Measurements from ENCODE around the gene KLHL40.

The KLHL40 gene

DNA sequence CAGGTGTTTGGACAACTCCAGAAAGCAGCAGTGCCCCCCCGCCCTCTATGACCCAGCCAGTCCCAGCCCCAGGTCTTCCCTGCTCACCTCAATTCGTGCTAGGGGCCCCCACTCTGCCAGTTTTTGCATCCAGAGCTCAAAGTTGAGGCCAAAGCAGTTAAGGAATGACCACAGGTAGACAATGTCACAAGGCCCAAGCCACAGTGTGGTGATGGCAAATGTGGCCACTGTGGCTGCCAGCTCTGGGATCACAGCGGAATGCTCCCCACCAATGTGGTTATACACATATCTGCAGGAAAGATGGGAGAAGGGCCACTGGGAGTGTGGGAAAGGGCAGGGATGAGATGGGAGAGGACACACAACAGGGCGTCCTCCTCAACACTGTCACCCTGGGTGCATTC, 8.2 kb downstream of the KLHL40 start:
- no peaks in the 10 kb centered on the region for H3K9me3 ChIP-seq (ENCODE audit: low read length)
- peaks cover 15% of the 10 kb centered on the region for H3K27me3 ChIP-seq (ENCODE audit: insufficient read depth, low read length)
- no peaks in the 10 kb centered on the region for H3K4me1 ChIP-seq (ENCODE audit: insufficient read depth, low read length)
- no peaks in the 10 kb centered on the region for H3K36me3 ChIP-seq (ENCODE audit: insufficient read depth, low read length)
- no peak overlapping the region for H3K4me3 ChIP-seq (ENCODE audit: low read length)
- no peak overlapping the region for H2AFZ ChIP-seq (ENCODE audit: low read depth, low read length)

DNA sequence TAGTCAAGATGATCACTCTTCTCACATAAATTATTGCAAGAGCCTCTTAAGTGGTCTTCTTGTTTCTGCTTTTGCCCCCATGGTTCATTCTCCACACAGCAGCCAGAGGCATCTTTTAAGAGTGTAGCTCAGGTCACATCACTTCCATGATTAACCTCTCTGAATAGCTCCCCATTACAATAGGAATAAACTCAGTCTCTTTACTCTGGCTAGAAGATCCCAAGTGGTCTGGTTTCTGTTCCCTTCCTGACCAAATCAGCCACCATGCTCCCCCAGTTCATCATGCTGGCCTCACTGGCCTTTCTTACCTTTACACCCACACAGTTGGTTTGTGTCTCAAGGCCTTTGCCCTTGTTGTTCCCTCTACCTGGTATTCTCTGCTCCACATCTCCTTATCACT, 9.0 kb downstream of the KLHL40 start:
- H3K4me3 ChIP-seq (ENCODE audit: low read length), result no peak overlapping the region
- no peaks in the 10 kb centered on the region for H3K36me3 ChIP-seq (ENCODE audit: insufficient read depth, low read length)
- no peak overlapping the region for H2AFZ ChIP-seq (ENCODE audit: low read depth, low read length)
- peaks cover 22% of the 10 kb centered on the region for H3K27me3 ChIP-seq (ENCODE audit: insufficient read depth, low read length)
- H3K4me1 ChIP-seq (ENCODE audit: insufficient read depth, low read length), result no peaks in the 10 kb centered on the region
- no peaks in the 10 kb centered on the region for H3K9me3 ChIP-seq (ENCODE audit: low read length)

DNA sequence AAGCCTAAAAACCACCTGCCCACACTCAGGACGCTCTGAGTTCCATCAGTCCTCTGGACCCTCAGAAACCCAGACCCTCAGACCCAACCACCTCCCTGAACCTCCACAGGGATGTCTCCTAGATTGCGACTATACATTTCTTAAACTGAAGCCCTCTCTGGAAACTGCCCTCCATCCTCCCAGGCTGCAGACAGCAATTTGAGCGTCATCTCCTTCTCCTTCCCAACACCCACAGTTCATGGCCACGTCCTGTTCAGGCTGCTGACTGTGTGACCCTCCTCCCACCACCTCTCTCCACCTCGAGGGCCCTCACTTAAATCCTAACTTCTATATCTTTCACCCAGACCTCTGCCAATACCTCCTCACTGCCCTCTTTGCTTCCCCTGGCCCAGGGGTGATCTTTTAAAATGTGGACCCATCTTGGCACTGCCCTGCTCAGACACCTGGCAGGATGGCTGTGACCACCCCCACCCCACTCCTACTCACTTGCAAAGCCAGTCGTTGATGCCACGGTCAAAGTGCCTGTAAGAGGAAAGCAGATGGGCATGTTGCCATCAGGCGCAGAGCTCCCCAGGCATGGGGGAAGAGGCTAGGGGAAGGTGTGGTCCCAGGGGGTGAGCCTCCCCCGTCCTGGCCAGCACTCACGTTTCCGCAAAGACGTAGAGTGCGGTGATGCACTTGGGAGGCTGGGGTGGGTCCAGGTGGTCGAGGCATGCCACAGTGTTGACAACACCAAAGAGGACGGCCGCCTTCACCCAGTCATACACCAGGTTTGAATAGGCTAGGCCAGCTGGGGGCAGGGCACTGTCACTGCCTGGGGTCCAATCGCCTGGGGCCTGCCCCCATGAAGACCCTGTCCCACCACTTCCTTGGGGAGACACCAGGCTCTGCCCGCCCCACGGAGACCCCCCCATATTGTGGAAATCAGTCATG, 11.3 kb downstream of the KLHL40 start:
- H3K36me3 ChIP-seq (ENCODE audit: insufficient read depth, low read length), result no peaks in the 10 kb centered on the region
- H3K4me1 ChIP-seq (ENCODE audit: insufficient read depth, low read length), result no peaks in the 10 kb centered on the region
- no peaks in the 10 kb centered on the region for H3K9me3 ChIP-seq (ENCODE audit: low read length)
- no peak overlapping the region for H2AFZ ChIP-seq (ENCODE audit: low read depth, low read length)
- no peak overlapping the region for H3K4me3 ChIP-seq (ENCODE audit: low read length)
- peaks cover 30% of the 10 kb centered on the region for H3K27me3 ChIP-seq (ENCODE audit: insufficient read depth, low read length)

DNA sequence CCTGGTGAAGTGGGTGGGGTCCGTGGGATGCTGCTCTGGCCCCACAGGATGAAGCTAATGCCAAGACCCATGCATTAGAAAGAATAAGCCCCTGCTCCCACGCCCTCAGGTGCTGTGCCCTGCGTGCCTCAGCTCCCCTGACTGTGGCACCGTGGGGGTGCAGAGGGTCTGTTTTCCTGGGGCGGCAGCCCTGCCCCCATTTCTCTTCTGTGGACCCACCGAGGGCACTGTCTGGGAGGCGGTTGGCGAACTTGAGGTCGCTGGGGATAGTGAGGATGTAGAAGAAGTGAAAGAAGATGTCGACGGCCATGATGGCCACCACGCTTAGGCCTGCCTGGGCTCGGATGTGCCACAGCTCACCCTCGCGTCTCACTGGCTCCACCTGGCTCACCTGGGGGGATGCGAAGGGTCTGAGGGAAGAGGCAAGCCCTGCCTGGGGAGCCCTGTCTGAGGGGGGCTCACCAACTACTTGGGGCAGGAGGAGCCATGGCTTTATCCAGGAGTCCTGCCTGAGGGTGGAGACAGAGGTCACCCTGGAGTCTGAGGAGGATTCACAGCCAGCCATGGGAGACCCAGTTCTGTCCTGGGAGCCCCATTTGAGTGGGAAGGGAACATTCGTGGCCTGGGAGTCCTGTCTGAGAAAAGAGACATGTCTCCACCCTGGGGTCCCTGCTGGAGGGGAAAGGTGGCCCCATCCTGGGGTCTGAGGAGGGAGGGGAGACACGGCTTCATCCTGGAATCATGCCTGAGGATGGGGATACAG, 12.1 kb downstream of the KLHL40 start:
- Histone ChIP-seq H3K9me3 (ENCODE audit: low read length) (no peaks in the 10 kb centered on the region), H2AFZ (ENCODE audit: low read depth, low read length) (no peak overlapping the region), H3K4me3 (ENCODE audit: low read length) (no peak overlapping the region), H3K4me1 (ENCODE audit: insufficient read depth, low read length) (no peaks in the 10 kb centered on the region), H3K36me3 (ENCODE audit: insufficient read depth, low read length) (no peaks in the 10 kb centered on the region), H3K27me3 (ENCODE audit: insufficient read depth, low read length) (peaks cover 37% of the 10 kb centered on the region)

DNA sequence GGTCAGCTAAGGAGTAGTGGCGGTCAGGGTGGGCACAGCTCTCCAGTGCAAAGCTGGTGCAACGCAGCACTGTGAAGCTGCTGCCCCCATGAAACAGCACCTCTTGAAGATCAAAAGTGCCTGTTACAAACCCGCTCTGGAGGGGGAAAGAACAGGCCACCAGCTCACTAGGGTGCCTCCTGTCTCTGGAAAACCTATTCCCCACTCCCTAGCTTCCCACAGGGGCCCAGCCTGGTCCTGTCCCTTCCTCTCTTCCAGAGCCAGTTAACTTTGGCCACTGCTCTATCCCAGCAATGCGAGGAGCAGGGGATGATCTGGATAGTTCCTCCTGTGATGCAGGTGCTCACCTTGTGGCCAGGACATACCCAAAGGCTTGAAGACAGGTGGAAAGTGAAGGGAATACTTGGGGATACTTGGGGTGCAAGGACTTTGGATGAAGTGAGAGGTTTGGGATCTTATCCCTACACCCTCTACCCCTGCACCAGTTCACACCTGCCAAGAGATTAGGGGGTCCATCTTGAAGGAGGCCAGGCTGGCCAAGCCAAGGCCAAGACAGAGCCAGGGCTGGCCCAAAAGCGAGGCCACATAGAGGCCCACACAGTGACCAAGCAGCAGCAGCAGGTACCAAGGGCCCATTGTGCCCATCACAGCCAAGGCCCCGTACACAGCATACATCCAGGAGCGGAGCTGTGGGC, 13.0 kb downstream of the KLHL40 start:
- H3K27me3 ChIP-seq (ENCODE audit: insufficient read depth, low read length), result peaks cover 44% of the 10 kb centered on the region
- no peaks in the 10 kb centered on the region for H3K4me1 ChIP-seq (ENCODE audit: insufficient read depth, low read length)
- H3K9me3 ChIP-seq (ENCODE audit: low read length), result no peaks in the 10 kb centered on the region
- H3K4me3 ChIP-seq (ENCODE audit: low read length), result no peak overlapping the region
- H2AFZ ChIP-seq (ENCODE audit: low read depth, low read length), result no peak overlapping the region
- no peaks in the 10 kb centered on the region for H3K36me3 ChIP-seq (ENCODE audit: insufficient read depth, low read length)

DNA sequence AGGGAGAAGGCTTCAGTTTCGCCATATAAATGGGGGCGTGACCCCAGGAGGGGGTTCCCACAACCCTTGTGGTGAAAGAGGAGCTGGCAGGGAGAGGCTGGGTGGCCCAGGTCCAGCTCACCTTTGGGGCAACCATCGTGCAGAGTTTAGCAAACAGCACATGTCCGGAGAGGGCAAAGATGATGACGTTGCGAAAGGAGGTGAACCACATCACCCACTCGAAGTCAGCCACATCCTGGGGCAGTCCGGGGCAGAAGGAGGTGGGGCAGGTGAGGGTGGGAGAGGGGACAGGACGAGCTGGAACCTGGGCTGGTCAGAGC, 13.5 kb downstream of the KLHL40 start:
- Histone ChIP-seq H2AFZ (ENCODE audit: low read depth, low read length) (no peak overlapping the region), H3K9me3 (ENCODE audit: low read length) (no peaks in the 10 kb centered on the region), H3K27me3 (ENCODE audit: insufficient read depth, low read length) (peaks cover 44% of the 10 kb centered on the region), H3K4me1 (ENCODE audit: insufficient read depth, low read length) (no peaks in the 10 kb centered on the region), H3K4me3 (ENCODE audit: low read length) (no peak overlapping the region), H3K36me3 (ENCODE audit: insufficient read depth, low read length) (no peaks in the 10 kb centered on the region)

DNA sequence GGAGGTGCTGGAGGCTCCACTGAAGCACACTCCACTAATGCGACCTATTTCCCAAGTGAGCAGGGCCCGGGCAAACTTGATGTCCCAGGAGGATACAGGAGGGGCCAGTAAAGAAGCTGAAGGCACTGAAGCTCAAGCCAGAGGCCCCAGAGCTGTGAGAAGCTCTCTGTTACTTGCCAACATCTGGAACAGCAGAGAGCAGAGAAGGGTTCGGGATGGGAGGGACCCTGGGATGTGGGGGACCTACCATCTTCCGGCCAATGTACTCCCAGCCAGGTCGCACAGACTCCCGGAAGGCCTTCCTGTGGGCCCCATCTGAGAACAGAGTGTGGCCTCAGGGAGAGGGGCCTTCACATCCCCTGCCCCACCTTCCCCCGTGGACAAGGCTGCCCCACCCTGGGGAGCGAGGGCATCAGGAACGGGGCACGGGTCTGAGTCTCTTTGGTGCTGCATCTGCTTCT, 14.2 kb downstream of the KLHL40 start:
- H3K27me3 ChIP-seq (ENCODE audit: insufficient read depth, low read length), result peaks cover 44% of the 10 kb centered on the region
- H3K4me1 ChIP-seq (ENCODE audit: insufficient read depth, low read length), result no peaks in the 10 kb centered on the region
- no peaks in the 10 kb centered on the region for H3K36me3 ChIP-seq (ENCODE audit: insufficient read depth, low read length)
- no peak overlapping the region for H3K4me3 ChIP-seq (ENCODE audit: low read length)
- no peaks in the 10 kb centered on the region for H3K9me3 ChIP-seq (ENCODE audit: low read length)
- H2AFZ ChIP-seq (ENCODE audit: low read depth, low read length), result no peak overlapping the region

DNA sequence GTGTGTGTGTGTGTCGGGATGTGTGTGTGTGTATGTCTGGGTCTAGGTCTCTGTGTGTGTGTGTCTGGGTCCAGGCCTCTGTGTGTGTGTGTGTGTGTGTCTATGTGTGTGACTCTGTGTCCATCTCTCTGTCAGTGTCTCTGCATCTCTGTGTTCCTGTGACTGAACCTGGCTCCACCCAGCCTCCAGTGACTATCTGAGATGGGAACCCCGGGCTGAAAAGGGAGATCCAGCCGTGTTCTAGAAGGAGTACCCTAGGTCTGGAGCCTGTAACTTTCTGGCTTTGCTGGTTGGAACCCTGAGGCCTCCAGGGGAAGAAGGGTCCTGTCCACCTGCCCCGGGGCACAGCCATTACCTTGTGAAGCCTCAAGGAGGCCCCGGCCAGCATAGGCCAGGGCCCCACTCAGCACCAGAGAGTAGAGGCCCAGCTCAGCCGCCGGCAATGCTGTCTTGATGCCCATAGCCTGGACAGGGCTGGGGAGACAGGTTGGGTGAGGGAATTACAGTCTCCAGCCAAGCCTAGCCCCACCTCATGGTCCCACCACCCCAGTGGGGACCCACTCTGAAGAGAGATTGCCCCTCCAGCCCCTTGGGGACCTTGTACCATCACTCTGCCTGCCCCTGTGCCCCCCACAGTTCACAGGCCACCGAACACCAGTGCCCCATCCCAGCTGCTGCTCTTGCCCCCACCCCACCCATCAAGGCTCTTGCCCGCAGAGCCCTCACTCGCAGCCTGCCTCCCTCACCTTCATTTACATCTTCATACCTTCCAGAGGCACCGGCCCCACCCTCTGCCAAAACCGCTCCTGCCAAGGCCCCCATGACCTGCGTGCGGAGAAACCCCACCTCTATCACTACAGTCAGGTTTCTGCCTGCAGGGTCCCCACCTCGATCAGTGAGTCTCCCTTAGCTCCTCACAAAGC, 15.3 kb downstream of the KLHL40 start:
- H3K9me3 ChIP-seq (ENCODE audit: low read length), result no peaks in the 10 kb centered on the region
- no peaks in the 10 kb centered on the region for H3K36me3 ChIP-seq (ENCODE audit: insufficient read depth, low read length)

DNA sequence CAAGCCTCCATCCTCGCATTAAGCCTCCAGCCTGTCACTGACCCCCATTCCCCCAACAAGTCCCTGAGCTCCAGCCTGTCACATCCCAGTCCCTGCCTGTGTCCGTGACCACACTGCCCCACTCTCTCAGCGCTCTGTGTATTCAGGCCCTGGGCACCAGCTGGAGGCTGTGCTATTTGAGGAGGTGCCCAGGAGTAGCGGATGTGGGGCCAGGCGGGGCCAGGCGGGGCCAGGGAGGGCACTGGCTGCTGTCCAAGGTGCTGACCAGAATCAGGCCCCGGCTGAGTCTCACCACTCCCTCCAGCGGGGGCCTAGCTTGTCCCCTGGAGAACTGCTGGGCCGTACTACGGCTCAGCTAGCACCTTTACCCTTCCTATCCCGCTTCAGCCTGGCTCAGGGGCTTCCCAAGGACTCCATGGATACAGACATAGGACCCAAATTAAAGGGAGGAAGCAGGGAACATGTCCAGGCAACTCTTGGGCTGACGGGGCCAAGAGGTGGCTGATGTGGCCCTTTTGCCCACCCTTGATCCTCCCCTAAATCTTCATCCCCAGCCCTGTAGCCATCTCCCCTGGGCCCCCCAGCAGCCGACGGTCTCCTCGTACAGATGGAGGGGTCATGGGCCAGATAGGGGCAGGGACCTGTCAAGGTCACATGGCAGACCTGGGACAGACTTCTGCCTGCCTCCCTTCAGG, 16.2 kb downstream of the KLHL40 start:
- no peaks in the 10 kb centered on the region for H3K36me3 ChIP-seq (ENCODE audit: insufficient read depth, low read length)
- no peak overlapping the region for H2AFZ ChIP-seq (ENCODE audit: low read depth, low read length)
- H3K27me3 ChIP-seq (ENCODE audit: insufficient read depth, low read length), result peaks cover 48% of the 10 kb centered on the region
- no peak overlapping the region for H3K4me3 ChIP-seq (ENCODE audit: low read length)
- no peaks in the 10 kb centered on the region for H3K4me1 ChIP-seq (ENCODE audit: insufficient read depth, low read length)
- H3K9me3 ChIP-seq (ENCODE audit: low read length), result no peaks in the 10 kb centered on the region

More for the DNA sequence above, 15.3 kb downstream of the KLHL40 start:
- Histone ChIP-seq H3K4me1 (ENCODE audit: insufficient read depth, low read length) (no peaks in the 10 kb centered on the region), H2AFZ (ENCODE audit: low read depth, low read length) (no peak overlapping the region), H3K27me3 (ENCODE audit: insufficient read depth, low read length) (peaks cover 50% of the 10 kb centered on the region), H3K4me3 (ENCODE audit: low read length) (no peak overlapping the region)

DNA sequence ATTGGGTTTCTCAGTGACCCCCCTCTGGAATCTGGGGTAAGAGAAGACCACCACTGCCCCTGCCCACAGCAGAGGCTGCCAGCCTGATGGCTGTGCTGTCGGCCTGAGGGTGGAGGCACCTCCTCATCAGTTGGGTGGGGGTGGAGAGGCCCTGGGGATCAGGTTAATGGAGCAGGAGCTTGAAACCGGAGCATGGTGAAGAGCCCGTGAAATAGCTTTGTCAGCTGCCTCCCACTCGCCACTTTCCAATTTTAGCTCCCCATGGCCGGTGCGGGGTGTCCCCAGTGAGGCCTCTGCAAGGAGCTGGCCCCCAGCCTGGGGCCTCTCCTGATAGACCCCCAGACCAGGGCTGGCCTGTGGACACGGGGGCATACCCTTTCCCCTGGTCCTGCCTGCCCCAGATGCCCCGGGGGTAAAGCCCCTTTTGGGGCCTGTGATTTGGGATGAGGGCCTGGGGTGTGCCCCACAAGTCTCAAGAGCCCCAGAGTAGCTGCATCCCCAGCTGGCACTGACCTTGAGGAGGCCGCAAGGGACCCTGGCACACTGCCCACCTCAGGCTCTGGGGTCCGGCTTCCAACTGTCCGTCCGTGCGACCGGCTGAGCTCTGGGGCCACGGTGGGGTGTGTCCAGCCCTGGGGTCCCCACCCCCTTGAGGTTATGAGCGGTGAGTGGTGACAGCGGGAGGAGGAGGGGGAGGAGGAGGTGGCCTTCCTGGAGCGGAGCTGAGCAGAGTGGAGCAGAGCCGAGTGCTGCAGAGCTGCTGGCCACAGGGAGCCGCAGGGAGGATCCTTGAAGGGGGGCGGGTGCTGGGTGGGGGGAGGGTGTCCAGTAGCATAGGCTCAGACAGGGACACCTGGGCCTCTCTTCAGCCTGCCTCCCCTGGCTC, 17.0 kb downstream of the KLHL40 start, which contains the start of gene HHATL:
Gene HHATL, minus strand, starts transcription at position 733 of the 886 bp plus-strand sequence. CDS start 1,972 bp downstream, outside the sequence.
- Histone ChIP-seq H3K36me3 (ENCODE audit: insufficient read depth, low read length) (no peaks in the 10 kb centered on the region), H3K27me3 (ENCODE audit: insufficient read depth, low read length) (peaks cover 46% of the 10 kb centered on the region), H3K4me1 (ENCODE audit: insufficient read depth, low read length) (no peaks in the 10 kb centered on the region), H2AFZ (ENCODE audit: low read depth, low read length) (no peak within 1 kb of the TSS), H3K9me3 (ENCODE audit: low read length) (no peaks in the 10 kb centered on the region), H3K4me3 (ENCODE audit: low read length) (no peak within 1 kb of the TSS)

DNA sequence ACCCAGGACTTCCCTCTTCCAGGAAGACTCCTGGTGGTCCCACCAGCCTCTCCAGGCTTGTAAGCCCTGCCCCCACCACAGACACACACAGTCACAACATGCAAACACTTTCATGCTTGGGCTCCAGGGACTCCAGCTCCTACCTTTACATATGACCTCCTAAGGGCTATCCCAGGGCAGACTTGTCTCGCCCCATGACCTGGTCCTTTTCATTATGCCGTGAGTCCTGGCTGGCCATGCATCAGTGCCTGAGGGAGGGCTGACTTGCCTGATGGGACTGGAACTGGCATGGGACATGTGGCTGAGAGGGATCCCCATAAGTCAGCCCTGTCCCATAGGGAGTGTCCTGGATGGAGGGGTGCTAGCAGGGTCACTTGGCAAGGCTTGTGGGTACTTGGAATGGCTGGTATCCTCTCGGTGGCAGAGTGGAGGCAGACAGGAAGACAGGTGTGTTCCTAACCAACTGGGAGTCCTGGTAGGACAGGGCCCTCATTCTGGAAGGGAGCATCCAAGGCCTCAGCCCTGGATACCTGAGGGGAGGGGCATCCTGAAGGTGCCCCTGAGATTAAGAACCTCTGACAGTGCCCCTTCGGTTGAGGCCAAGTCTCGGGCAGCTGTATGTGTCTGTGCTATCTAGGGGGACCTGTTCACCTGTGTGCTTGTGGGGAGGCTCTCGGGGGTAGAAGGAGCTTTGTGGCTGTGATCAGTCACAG, 17.8 kb downstream of the KLHL40 start:
- Histone ChIP-seq H3K4me3 (ENCODE audit: low read length) (no peak overlapping the region), H3K4me1 (ENCODE audit: insufficient read depth, low read length) (no peaks in the 10 kb centered on the region), H2AFZ (ENCODE audit: low read depth, low read length) (no peak overlapping the region), H3K9me3 (ENCODE audit: low read length) (no peaks in the 10 kb centered on the region), H3K36me3 (ENCODE audit: insufficient read depth, low read length) (no peaks in the 10 kb centered on the region), H3K27me3 (ENCODE audit: insufficient read depth, low read length) (peaks cover 46% of the 10 kb centered on the region)
